Liver (tissue), 9 donors: ENCODE measurements around the gene ENHO. TPM values are rescaled to one million over a fixed set of nuclear protein-coding genes. Genes with fewer than 3 reads are reported as not detected.

ENCODE experiments used
- DNase-seq: peaks from one replicate; pipeline ENCODE4 v3.0.0-alpha.2; 2017; ENCODE audit warnings: low spot score
- H3K27ac ChIP-seq, 2 donors: one replicate each; pipeline ENCODE4 v1.7.0; 2013; ENCODE audit warnings: inconsistent platforms in 2 of 2, low read length in 2 of 2, control low read depth in 1 of 2, low read depth in 1 of 2, mild to moderate bottlenecking in 1 of 2
- H3K27me3 ChIP-seq, 4 donors: one replicate each; pipeline versions ENCODE4 v1.6.1 to v1.7.0; 2013; ENCODE audit warnings: low read length in 3 of 4, inconsistent platforms in 1 of 4, mild to moderate bottlenecking in 1 of 4, moderate library complexity in 1 of 4; ENCODE audit not compliant: control insufficient read depth in 4 of 4, insufficient read depth in 4 of 4
- H3K36me3 ChIP-seq, 4 donors: one replicate each; pipeline versions ENCODE4 v1.6.1 to v1.7.0; 2013; ENCODE audit warnings: low read length in 3 of 4, mild to moderate bottlenecking in 3 of 4, low read depth in 1 of 4, moderate library complexity in 1 of 4; ENCODE audit not compliant: control insufficient read depth in 4 of 4, insufficient read depth in 3 of 4
- H3K4me1 ChIP-seq, 4 donors: one replicate each; pipeline versions ENCODE4 v1.6.1 to v1.7.0; 2013; ENCODE audit warnings: low read length in 3 of 4, mild to moderate bottlenecking in 3 of 4, moderate library complexity in 1 of 4; ENCODE audit not compliant: control insufficient read depth in 4 of 4, insufficient read depth in 4 of 4
- H3K4me3 ChIP-seq, 3 donors: one replicate each; pipeline versions ENCODE4 v1.6.1 to v1.7.0; 2013; ENCODE audit warnings: low read length in 3 of 3, control low read depth in 1 of 3, low read depth in 1 of 3, mild to moderate bottlenecking in 1 of 3
- H3K9ac ChIP-seq, 2 donors: one replicate each; pipeline ENCODE4 v1.7.0; 2013; ENCODE audit warnings: low read length in 2 of 2, mild to moderate bottlenecking in 2 of 2, moderate library complexity in 2 of 2, control low read depth in 1 of 2, low read depth in 1 of 2
- H3K9me3 ChIP-seq, 4 donors: one replicate each; pipeline versions ENCODE4 v1.6.1 to v1.7.0; 2013; ENCODE audit warnings: low read length in 3 of 4; ENCODE audit not compliant: control insufficient read depth in 4 of 4
- ATF3 ChIP-seq: IDR thresholded peaks from 2 replicates; pipeline ENCODE4 v1.6.1; 2016; ENCODE audit warnings: antibody characterized with exemption
- CTCF ChIP-seq: fragments of 150-350 bp; IDR thresholded peaks from 2 replicates; pipeline ENCODE4 v1.5.1; 2017; ENCODE audit warnings: improper control_type of control experiment, low read depth, low read length; ENCODE audit not compliant: missing input control
- EGR1 ChIP-seq, 2 donors: IDR thresholded peaks; 2 replicates each; pipeline ENCODE4 v1.6.1; 2016 to 2018; ENCODE audit warnings: antibody characterized with exemption in 2 of 2, low read depth in 2 of 2
- FOXA1 ChIP-seq: IDR thresholded peaks from 2 replicates; pipeline ENCODE4 v1.6.1; 2016; ENCODE audit warnings: antibody characterized with exemption
- FOXA2 ChIP-seq: IDR thresholded peaks from 2 replicates; pipeline ENCODE4 v1.6.1; 2016; ENCODE audit warnings: antibody characterized with exemption
- GABPA ChIP-seq, 2 donors: IDR thresholded peaks in 1 of 2; conservative IDR thresholded peaks in 1 of 2; 2 replicates each; pipeline ENCODE4 v1.6.1; 2016; ENCODE audit warnings: antibody characterized with exemption in 2 of 2, mild to moderate bottlenecking in 1 of 2, moderate library complexity in 1 of 2
- HNF4A ChIP-seq, 2 donors: conservative IDR thresholded peaks; 2 replicates each; pipeline ENCODE4 v1.6.1; 2016; ENCODE audit warnings: antibody characterized with exemption in 2 of 2, mild to moderate bottlenecking in 2 of 2
- HNF4G ChIP-seq: IDR thresholded peaks from 2 replicates; pipeline ENCODE4 v1.6.1; 2016; ENCODE audit warnings: antibody characterized with exemption
- JUND ChIP-seq, 2 donors: IDR thresholded peaks; 2 replicates each; pipeline ENCODE4 v1.6.1; 2016; ENCODE audit warnings: antibody characterized with exemption in 2 of 2
- MAX ChIP-seq: IDR thresholded peaks from 2 replicates; pipeline ENCODE4 v1.6.1; 2016; ENCODE audit warnings: antibody characterized with exemption
- NR2F2 ChIP-seq: IDR thresholded peaks from 2 replicates; pipeline ENCODE4 v1.6.1; 2016; ENCODE audit warnings: antibody characterized with exemption
- RAD21 ChIP-seq, 2 donors: IDR thresholded peaks; 2 replicates each; pipeline ENCODE4 v1.6.1; 2016; ENCODE audit warnings: antibody characterized with exemption in 2 of 2, mild to moderate bottlenecking in 2 of 2
- REST ChIP-seq: IDR thresholded peaks from 2 replicates; pipeline ENCODE4 v1.6.1; 2016; ENCODE audit warnings: antibody characterized with exemption, mild to moderate bottlenecking
- RXRA ChIP-seq, 2 donors: IDR thresholded peaks; 2 replicates each; pipeline ENCODE4 v1.6.1; 2017 to 2018; ENCODE audit warnings: antibody characterized with exemption in 2 of 2, mild to moderate bottlenecking in 1 of 2
- SP1 ChIP-seq: IDR thresholded peaks from 2 replicates; pipeline ENCODE4 v1.6.1; 2018; ENCODE audit warnings: antibody characterized with exemption, mild to moderate bottlenecking
- TAF1 ChIP-seq: conservative IDR thresholded peaks from 2 replicates; pipeline ENCODE4 v1.6.1; 2016; ENCODE audit warnings: antibody characterized with exemption, mild to moderate bottlenecking
- YY1 ChIP-seq: IDR thresholded peaks from 2 replicates; pipeline ENCODE4 v1.6.1; 2016; ENCODE audit warnings: antibody characterized with exemption, mild to moderate bottlenecking
- ZBTB33 ChIP-seq: IDR thresholded peaks from 2 replicates; pipeline ENCODE4 v1.6.1; 2016; ENCODE audit warnings: antibody characterized with exemption
- WGBS: extraction: QIAGEN DNeasy Blood & Tissue Kit; methylation state at CpG from one replicate; pipeline ENCODE4 v1.1.7; 2013; 5-methylcytosine and 5-hydroxymethylcytosine counted together
- polyA plus RNA-seq, 2 donors: library from polyadenylated mRNA; stranded (reverse) in 1 of 2; unstranded in 1 of 2; fragments of 200-250 nt in 1 of 2; fragments of >200 nt in 1 of 2; fragmentation: Nextera tagmentation in 1 of 2; extraction: Ambion mirVana in 1 of 2; gene quantifications; one replicate each; pipeline versions ENCODE4 v1.2.1 to v1.2.3, GENCODE V29; 2013 to 2015
- total RNA-seq, 2 donors: library from RNA; depleted of rRNA; stranded (reverse); fragments of >200 nt; gene quantifications; one replicate each; pipeline ENCODE4 v1.2.3, GENCODE V29; 2014
- donor health status: healthy.
- donor health status: healthy.
- donor health status: healthy.
- donor health status: healthy.
- donor health status: healthy.

ENHO gene
- total and polyA plus RNA-seq, 4 donors: 0.67 to 9.6 (median 1.9) TPM

GRCh38 chr9:34566322-34566721, 43.5 kb upstream of the ENHO start:
- Histone ChIP-seq H3K4me1 (peaks cover 0 to 6% (median 3%) of the 10 kb centered on the region in 4 donors), H3K9ac (no peak overlapping the region), H3K27me3 (no peaks in the 10 kb centered on the region), H3K4me3 (no peak overlapping the region), H3K36me3 (peaks cover 0 to 4% (median 0%) of the 10 kb centered on the region in 4 donors), H3K9me3 (no peaks in the 10 kb centered on the region), H3K27ac (no peak overlapping the region)
- no peak for DNase-seq
- no peak for TF ChIP-seq CTCF
- no peak for TF ChIP-seq RAD21 (IDR thresholded peaks at IDR 0.05)
- TF ChIP-seq ATF3: no peak
- no peak for TF ChIP-seq FOXA2
- 90% methylated on average over 8 of the region's 8 CpGs for WGBS

- Histone ChIP-seq H3K27ac (no peak overlapping the region), H3K4me3 (no peak overlapping the region), H3K36me3 (peaks cover 0 to 4% (median 0%) of the 10 kb centered on the region in 4 donors), H3K4me1 (peaks cover 0 to 1% (median under 1%) of the 10 kb centered on the region in 4 donors), H3K27me3 (no peaks in the 10 kb centered on the region), H3K9ac (no peak overlapping the region), H3K9me3 (no peaks in the 10 kb centered on the region)
- TF ChIP-seq FOXA2 (no peak), REST (no peak), SP1 (no peak), JUND (IDR thresholded peaks at IDR 0.05) (no peak), HNF4A (conservative IDR thresholded peaks at IDR 0.05) (no peak), RAD21 (IDR thresholded peaks at IDR 0.05) (no peak), TAF1 (no peak), RXRA (IDR thresholded peaks at IDR 0.05) (no peak), YY1 (no peak), HNF4G (no peak), ZBTB33 (no peak), MAX (no peak), FOXA1 (no peak), GABPA (IDR thresholded peaks at IDR 0.05 in 1 of 2, conservative IDR thresholded peaks at IDR 0.05 in 1 of 2) (no peak), ATF3 (no peak), CTCF (no peak), NR2F2 (no peak), EGR1 (IDR thresholded peaks at IDR 0.05; ENCODE audit: low read depth in 2 of 2) (no peak)
- no peak for DNase-seq
- WGBS: 77% methylated on average over 8 of the region's 8 CpGs
These were observed 43.1 kb upstream of the ENHO start for GRCh38 chr9:34565856-34566255.
